ENCODE data around the gene RARB.
A peak's percentile ranks its signal among the peaks of the same experiment; 100 is the strongest.

The RARB gene

GRCh38 chr3:25555695-25556437 lies 127.8 kb downstream of the RARB start:
- DNase-seq, result no peak

GRCh38 chr3:25556447-25556846 lies 128.4 kb downstream of the RARB start:
- DNase-seq, result no peak

GRCh38 chr3:25557694-25558093 lies 129.6 kb downstream of the RARB start:
- no peak for DNase-seq

GRCh38 chr3:25558121-25558520 lies 130.1 kb downstream of the RARB start:
- DNase-seq, result no peak

GRCh38 chr3:25558796-25559195 lies 130.7 kb downstream of the RARB start:
- no peak for DNase-seq

- DNase-seq, result no peak
Measured at GRCh38 chr3:25563601-25564000, 135.5 kb downstream of the RARB start.

GRCh38 chr3:25564075-25564474 lies 136.0 kb downstream of the RARB start:
- DNase-seq, result no peak

GRCh38 chr3:25565807-25566206 lies 137.7 kb downstream of the RARB start:
- no peak for DNase-seq

- no peak for DNase-seq
Measured at GRCh38 chr3:25566358-25566920, 138.4 kb downstream of the RARB start.

- no peak for DNase-seq
Measured at GRCh38 chr3:25567388-25567787, 139.3 kb downstream of the RARB start.

GRCh38 chr3:25567806-25568524 lies 139.9 kb downstream of the RARB start:
- DNase-seq, result no peak

GRCh38 chr3:25568525-25569078 lies 140.5 kb downstream of the RARB start:
- no peak for DNase-seq

- DNase-seq, result no peak
Measured at GRCh38 chr3:25571285-25571684, 143.2 kb downstream of the RARB start.

GRCh38 chr3:25572336-25572735 lies 144.3 kb downstream of the RARB start:
- no peak for DNase-seq

GRCh38 chr3:25572919-25573385 lies 144.9 kb downstream of the RARB start:
- no peak for DNase-seq

GRCh38 chr3:25573386-25574171 lies 145.5 kb downstream of the RARB start:
- DNase-seq, result peak in 1 of 14 donors; percentile 26

GRCh38 chr3:25574172-25574765 lies 146.2 kb downstream of the RARB start:
- no peak for DNase-seq

- DNase-seq, result no peak
Measured at GRCh38 chr3:25575001-25575400, 146.9 kb downstream of the RARB start.

- no peak for DNase-seq
Measured at GRCh38 chr3:25576146-25576545, 148.1 kb downstream of the RARB start.

GRCh38 chr3:25576831-25577454 lies 148.9 kb downstream of the RARB start:
- DNase-seq, result no peak

- DNase-seq, result no peak
Measured at GRCh38 chr3:25578059-25578458, 150.0 kb downstream of the RARB start.

GRCh38 chr3:25580534-25580933 lies 152.5 kb downstream of the RARB start:
- no peak for DNase-seq
